Middle frontal gyrus (tissue), 1 donor: ENCODE measurements around the gene TENM4.

Source experiments
- DNase-seq: peaks from one replicate; pipeline ENCODE4 v3.0.0-alpha.2; 2015; ENCODE audit warnings: low spot score; ENCODE audit errors: extremely low spot score

Gene TENM4

DNA sequence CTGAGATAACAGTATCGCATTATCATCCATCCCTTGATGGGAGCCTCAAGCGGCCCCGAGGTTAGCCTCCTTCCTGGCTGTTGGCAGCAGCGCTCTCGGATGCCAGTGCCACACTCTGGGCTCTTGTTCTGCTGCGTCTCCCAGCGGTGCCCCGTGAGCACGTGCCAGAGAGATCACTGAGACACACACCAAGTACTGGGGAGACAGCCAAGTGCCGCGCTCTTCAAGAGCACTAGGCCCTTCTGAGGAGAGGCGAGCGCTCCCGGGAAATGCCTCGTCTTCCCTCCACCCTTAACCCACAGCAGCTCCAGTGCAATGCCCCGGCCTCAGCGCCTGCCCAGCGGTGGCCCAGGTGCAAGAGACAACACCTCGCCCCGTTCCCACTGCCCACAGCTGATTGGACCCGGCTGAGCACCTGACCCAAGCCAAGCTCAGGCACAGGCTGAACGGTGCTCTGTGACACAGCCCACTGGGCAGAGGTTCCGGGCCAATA, 617.9 kb downstream of the TENM4 start:
- no peak for DNase-seq

DNA sequence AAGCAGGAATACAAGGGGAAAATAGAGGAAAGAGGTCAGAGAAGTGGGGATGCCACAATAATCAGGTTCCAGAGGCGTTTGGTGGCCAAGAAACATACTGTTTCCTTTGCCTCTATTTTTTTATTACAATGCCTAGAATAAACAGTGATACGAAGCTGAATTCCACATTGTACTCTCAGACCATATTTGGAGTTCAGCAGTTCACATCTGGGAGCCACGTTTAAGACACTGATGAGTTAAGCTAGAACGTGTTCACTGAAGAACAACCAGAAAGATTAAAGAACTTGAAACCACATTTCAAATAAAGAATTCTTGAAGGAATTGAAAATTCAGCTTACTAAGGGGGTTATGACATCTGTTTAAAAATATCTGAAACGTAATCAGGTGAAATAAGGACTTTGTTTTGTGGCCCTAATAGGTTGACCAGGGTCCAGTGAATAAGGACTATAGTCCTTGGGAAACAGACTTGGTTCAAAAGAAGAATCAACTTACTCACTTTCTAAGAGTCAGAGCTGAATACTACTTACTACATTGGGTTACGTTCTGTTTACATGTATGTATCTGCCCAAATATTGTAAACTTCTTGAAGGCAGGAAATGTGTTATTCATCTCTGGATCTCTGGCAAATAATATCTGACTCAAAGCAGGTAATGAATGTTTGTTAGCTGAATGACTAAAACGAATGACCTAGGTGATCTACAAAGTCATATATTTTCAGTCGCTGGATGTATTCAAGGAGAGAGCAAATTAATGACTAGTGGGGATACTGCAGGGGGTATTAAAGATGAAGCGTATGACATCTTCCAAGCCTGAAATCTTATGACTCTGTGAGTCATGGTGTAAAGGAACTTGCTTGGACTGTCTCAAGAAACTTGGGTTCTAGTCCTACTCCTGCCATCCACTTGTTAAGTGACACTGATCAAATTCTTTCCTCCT, 619.2 kb downstream of the TENM4 start:
- no peak for DNase-seq

DNA sequence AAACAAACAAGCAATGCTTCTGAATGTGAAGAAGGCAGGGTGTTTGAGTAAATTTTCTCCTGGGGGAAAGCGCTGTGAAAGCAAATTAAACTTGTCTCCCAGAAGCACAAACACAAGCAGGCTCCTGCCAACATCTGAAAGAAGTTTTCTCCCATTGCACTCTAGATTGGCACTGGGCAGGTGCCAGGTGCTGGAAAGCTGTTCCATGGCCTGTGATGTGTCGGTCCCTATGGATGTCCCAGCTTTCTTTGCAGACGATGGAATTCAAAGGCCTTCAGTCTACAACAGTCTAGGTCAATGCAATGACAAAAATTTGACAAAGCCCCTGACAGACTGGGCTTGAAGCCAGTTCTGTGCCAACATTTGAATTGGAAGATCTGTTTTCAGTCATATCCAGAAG, 620.1 kb downstream of the TENM4 start:
- no peak for DNase-seq

DNA sequence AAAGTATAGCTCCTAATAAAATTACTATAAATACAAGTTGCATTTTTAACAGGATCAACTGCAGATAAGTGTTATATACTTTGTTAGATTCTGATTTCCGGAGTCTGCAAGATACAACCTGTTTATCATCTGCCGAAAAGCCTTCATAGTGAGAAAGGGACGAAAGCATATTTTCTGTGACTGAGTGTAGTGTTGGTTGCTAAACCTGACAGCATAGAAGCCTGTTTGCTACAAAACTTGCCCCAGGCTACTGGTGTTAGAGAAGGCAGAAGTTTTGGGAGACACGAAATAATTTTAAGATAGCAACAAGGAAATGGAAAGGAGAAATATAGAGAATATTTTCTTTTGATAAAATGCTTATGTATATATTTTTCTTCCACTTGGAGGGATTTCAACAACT, 622.6 kb downstream of the TENM4 start:
- DNase-seq: no peak

DNA sequence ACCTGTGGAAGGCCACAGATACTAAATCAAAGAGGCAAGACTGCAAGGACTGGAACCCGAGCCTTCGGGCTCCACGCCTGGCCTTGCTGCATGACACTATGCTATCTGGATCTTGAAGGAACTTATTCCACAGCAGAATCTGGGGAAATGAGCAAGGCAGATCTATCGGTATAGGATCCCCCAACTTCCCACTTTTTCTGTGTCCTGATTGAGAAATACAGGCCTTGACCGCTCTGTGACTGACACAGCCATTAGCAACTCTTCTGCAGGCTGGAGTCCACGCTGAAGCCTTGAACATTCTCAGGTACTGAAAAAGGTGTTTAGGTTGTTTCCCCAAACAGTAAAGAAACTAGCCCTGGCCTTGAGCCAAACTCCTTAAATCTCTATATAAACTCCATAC, 625.0 kb downstream of the TENM4 start:
- DNase-seq: no peak

DNA sequence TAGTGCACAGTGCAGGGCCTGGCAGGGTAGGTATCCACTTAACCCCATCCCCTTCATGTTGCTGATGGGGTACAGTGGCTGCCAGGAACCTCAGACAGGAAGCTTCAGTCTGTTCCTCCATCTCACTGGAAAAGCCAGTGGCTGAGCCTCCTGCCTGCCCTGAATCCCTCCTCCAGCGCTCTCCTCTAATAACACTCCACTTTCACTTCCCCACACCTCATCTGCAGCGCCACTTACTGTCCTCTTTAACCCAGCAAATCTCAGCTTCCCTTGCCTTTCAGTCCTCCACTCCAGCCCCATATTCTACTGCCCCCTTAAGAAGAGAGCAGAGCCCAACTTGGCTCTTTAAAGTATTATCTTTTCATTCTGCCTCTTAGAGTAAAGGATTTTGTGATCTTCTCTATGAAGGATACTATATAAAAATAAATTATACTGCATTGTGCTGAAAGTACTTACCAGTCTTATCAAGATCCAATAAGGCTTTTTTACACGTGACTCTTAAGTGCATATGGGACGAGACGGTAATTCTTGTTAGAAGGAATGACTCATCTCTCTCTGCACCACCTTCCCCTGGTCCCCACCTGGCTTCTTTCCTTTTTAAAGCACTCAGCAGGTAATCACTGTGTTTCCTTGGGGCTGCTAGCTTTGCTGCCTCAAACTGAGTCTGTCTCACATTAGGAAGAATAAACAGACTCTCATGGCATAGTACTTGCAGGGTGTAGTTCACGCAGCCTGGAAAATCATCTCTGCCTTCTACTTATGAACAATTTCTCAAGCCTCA, 628.1 kb downstream of the TENM4 start:
- DNase-seq: no peak

DNA sequence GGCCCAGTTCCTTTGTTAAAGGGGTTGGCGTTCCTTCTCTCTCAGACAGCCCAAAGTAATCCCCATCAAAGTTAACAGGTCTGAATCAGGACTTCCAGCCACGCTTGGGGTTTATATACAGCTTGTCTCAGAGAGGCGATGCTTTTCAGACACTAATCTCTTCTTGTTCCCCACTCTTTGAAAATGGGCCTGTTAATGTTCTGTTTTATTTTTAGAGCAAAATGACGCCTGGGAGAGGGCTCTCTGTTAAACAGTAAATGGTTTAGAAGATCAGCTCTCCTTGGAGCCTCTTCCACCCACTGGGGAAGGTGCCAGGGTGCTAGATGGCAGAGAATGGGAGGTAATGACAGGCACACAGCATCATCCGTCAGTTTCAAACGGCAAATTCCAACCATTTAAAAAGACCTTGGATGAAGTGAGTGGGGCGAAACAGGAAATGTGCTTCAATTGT, 630.2 kb downstream of the TENM4 start:
- DNase-seq: no peak

DNA sequence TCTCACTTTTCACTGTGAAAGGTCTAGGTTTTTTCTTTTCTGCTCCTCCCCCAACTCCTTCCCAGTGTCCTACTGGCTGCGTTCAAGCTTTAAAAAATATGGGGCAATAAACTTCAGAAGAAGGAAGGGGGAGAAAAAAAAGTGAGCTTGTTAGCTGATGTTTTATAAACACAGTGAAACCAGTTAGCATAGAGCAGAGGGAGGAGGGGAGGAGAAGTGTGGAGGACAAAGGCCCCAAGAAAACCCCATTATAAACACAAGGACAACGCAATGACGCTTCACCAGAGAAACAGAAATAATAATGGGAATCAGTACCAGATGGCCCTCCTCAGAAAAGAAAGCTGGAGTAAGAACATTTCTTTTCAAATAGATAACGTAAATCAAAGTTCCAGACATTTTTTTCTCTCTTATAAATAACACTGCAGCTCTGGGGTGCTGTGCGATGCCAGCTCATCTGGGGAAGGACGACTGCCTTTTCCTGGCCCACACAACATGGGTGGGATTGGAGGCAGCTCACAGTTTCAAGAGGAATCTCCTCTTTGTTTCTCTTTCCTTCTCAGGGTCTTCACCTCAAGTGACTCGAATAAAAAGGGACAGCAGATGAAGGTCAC, 630.8 kb downstream of the TENM4 start:
- DNase-seq: no peak

DNA sequence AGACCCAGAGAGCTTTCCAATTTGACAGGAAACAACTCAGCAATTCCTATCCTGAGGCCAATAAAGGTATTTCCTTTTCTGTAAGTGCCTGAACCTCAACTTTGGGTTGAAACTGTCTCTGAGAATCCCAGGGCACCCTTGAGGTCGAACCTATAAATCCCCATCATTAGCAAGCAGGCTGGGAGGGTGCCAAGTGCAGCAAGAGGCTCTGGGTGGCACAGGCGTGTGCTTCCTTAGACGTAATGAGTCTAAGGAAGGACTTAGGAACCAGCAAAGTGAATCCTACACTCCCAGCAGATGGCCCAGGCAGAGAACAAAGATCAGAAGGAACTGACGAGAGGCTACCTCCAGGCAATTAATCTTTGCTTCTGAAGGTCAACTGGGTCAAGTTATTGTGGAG, 631.9 kb downstream of the TENM4 start:
- no peak for DNase-seq

DNA sequence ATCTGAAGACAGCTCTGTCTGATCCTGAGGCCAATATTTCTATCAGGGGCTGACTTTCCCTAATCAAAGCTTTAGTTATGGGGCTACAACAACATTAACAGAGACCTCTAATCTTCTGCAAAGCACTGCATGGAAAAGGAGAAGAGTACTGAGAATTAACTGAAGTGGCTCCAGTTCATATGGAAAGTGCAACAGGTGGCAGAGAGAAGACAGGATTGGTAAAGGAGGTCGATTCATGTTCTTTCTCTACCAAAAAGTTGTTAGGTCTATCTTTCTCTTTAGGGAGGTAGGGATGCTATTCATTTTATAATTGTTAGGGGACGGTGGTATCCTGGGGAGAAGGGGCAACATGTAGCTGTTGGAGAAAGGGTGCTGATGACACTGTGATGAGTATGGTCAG, 633.5 kb downstream of the TENM4 start:
- no peak for DNase-seq

DNA sequence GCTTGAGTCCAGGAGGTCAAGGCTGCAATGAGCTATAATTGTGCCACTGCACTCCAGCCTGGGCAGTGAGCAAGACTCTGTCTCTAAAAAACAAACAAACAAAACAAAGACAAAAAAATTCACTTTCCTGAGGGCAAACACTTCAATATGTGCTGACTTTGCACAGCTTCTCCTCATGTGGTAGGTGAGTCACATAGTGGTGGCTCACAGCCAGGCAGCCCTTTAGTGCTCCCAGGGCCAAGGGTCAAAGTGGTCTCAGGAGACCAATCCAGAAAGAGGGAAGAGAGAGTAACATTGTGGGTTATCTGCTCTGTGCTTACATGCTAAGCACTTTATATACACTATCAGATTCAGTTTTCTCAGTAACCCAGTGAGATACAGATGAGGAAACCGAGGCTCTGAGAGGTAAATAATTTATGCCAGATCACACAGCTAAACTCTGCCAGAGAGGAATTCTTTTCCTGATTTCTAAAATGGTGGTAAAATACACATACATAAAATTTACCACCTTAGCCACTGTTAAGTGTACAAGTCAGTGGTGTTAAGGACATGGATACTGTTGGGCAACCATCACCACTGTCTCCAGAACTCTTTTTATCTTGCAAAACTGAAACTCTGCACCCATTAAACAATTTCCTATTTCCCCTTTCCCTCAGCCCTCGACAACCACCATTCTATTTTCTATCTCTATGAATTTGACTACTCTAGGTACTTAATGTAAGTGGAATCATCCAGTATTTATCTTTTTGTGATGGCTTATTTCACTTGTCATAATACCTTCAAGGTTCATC, 634.4 kb downstream of the TENM4 start:
- no peak for DNase-seq

DNA sequence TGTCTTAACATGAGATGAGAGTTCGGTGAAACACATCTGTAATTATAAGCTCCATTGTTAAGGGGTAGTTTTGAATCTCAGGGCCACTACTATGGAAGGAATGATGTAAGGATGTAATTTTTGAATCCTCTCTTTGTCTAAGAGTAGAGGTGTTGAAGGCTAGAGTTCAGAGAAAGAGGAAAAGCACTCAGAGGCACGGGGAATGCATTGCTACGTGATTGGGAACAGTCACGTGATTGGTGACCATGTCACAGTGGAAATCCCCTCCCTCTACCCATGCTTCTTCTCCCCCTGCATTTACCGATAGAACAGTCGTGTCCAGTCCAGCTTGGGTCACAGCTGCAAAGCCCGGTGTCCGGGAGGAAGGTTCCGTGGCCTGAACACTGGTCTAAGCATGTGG, 635.8 kb downstream of the TENM4 start:
- DNase-seq: no peak

DNA sequence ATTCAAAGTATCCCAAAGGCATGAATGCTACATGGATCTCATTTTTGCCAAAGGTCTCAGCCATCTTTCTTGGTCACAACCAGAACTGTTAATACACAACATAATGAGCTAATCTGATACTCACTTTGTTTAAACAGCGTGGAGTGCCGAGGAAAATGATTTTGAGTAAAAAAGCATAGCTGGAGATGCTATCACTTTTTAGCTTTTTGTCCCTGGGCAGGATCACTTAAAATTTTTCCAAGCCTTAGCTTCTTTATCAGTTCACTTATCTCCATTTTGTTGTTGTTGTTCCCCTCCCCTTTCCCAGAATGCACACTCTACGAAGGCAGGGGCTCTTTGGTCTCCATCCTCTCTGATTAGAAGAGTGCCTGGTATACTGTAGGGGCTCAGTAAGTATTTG, 636.8 kb downstream of the TENM4 start:
- DNase-seq: no peak

DNA sequence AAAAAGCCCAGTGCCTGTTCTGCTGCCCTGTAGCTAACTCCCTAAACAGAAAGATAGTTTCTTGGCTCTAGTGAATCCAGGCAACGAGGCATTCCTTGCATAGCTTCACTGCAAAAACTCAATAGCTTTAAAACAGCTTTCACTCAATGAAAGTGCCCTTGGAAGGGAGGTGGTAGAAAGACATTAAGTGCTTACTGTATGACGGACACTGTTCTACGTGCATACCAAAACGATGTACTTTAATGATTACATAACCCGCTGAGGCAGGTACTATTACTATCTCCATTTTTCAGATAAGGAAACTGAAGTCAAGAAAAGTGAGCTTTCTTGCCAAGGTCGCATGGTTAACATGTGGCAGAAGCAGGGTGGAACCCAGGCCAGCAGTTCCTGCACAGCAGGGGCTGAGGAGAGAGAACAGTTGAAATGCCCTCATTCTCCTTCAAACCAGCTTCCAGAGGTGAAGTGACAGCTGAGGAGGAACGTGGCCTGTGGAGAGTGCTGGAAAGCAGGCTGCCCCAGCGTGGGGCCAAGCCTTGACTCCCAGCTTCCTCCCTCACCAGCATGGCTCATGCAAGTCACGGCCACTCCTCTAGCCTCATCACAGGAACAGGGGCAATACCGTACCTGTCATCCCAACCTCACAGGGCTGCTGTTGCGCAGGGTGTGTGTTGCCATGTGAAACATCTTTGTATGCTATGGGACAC, 638.6 kb downstream of the TENM4 start:
- DNase-seq: no peak

DNA sequence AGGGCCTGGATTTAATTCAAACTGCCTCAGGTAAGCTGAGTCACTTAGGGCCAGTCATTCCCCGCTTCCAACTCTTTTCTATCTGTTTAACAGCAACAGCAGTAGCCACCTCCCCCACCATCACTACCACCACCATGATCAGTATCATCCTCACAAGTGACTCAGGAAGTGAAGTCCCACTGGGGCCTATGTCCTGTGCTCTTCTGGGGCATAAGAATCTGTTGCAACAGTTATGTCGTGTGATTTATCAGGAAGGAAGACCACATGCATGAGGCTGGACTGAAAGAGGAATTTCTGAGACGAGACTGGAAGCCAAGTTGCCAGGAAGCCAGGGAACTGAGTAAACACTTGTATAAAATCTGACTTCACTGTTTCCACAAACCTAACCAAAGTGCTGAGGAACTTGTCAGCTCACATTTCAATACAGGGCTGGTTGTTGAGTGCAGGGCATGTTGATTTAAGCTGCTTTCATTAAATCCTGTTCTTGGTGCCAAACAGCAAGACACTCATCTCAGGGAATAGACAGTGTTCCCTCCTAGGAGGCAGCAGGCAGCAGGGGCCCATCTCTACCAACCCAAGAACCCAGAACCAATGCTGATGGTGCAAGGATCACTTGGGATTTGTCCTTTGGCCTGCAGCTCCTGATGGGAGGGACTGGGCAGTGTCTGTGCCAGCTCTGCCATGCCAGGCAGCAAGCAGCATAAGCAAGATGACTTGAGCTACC, 639.5 kb downstream of the TENM4 start:
- no peak for DNase-seq

DNA sequence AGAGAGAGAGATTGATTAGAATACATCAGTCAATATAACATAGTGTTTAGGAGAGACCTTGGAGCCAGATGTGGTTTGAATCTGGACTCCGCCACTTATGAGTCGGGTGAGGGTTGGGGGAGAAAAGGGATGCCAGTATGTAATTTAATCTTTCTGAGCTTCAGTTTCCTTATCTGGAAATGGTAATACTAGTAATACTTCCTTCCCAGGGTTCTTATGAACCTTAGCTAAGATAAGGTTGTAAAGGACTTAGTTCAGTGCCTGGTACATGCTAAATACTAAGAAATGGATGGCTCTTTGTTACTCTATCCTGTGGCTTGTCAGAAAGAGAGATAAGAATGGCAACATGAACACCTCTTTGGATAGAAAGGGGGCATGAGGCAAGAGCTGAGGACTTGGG, 640.1 kb downstream of the TENM4 start:
- DNase-seq: no peak

DNA sequence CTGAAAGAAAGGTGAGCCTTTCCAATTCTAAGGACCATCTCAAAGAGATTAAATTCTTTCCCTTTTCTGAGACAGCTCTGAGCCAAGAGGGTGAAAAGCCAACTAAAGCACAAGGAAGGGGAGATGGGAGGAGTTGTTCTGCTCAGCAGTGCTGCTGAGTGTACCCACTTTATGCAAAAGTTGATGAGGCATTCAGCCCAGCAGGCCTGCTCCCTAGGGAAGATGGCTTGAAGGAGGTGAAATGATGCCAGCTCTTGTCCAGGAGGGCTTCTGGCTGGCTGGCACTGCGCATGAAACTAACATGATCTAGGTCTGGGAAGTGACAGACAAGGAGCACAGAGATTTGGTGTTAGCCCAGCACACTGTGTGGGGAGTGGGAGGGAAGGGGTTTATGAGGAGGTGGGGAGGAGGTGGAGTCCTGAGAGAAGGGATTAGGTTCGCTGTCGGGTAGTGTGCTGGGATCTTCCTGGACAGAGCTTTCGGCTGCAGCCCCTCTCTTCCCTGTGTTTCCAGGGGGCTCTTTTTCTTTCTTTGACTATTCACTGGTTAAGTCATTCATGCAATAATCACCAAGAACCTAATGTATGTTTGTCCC, 640.6 kb downstream of the TENM4 start:
- DNase-seq: no peak

DNA sequence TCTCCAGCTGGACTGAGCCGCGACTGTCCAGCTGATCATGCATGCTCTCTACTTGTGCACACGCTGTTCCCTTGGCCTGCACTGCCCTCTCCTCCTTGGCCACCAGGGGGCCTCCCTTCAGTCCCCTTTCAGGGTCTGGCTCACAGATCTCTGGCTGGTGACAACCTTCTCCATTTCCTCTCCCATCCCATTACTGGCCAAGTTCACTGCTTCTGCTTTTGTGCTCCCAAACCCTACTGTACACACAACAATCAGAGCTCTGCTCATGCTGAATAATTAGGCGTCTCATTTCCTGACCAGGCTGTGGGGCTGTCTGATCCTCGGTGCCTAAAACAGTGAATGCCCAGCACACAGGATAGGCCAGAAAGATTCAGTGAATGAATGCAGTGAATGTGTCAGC, 642.2 kb downstream of the TENM4 start:
- DNase-seq: no peak

DNA sequence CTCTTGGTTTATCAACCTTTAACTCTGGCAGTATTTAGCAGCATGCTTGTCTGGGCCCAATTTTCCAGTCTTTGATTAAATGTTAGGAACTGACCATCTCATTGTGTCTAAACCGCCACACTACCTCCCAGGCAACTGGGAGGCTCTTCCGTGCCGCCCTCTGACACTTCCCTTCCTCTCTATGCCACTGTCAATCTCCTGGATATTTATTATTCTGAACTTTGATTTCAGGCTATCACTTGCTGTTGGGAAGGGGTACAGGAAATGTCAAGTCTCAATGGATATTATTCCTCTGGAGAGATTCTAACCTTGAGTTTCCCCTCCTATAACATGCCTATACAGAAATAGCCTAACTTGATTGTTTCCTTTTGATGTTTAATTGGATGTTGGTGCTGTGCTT, 643.3 kb downstream of the TENM4 start:
- no peak for DNase-seq
